Fibroblast of pulmonary artery (primary cell): ENCODE results near the gene CHD2.

Experiments used
- DNase-seq: peaks from one replicate; pipeline ENCODE4 v3.0.0-alpha.2; 2010; ENCODE audit warnings: low read depth
- H3K4me3 ChIP-seq: replicated peaks from 2 replicates; pipeline ENCODE4 v1.5.1; 2011; ENCODE audit warnings: low read depth, mild to moderate bottlenecking, control low read depth, low read length, moderate library complexity
- TF ChIP-seq, protein P1 (sequence below): IDR thresholded peaks from 2 replicates; pipeline ENCODE4 v1.5.1; 2011; ENCODE audit warnings: mild to moderate bottlenecking, control low read depth, low read length, inconsistent platforms; ENCODE audit errors: missing control alignments

The CHD2 gene

DNA sequence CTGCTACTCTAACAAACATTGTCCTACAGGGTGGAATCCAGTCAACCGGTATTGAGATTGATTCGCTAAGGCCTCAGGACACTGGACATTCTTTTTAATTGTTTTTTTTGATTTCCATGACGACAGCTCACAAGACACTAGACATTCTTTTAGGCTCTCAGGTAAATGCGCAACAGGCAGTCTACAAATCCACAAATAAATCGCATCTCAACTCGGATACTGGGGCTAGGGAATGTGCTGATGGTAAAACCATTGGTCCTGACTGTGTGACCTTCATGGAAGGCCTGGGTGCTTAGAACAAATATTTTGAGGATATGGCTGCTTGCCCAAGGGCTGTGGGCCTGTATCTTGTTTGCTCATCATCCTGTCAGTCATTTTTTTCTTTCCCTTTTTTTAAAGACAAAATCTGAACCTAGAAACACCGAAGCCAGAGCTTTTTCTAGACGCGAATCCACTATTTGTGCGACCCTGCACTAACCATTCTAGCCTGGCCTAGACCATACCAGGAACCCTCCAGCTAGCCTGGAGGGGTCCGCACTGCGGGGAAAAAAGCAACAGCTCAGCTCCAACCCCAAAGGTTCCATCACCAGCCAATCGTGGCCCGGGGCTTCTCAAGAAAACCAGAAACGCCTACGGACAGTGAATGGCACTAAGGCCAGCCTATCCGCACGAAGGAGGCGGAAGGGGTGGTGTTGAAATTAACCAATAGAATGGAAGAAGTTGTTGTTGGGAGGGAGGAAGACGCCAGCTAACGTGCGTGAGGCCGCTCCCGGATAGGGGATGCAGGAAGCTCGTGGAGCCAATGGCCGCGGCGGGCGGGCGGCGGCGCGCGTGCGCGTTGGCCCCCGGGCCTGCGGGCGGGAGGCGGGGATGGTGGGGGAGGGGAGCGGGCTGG is 18.1 kb upstream of the CHD2 start:
- peak overlapping the region; percentile 49 for H3K4me3 ChIP-seq
- TF ChIP-seq, protein P1, sequence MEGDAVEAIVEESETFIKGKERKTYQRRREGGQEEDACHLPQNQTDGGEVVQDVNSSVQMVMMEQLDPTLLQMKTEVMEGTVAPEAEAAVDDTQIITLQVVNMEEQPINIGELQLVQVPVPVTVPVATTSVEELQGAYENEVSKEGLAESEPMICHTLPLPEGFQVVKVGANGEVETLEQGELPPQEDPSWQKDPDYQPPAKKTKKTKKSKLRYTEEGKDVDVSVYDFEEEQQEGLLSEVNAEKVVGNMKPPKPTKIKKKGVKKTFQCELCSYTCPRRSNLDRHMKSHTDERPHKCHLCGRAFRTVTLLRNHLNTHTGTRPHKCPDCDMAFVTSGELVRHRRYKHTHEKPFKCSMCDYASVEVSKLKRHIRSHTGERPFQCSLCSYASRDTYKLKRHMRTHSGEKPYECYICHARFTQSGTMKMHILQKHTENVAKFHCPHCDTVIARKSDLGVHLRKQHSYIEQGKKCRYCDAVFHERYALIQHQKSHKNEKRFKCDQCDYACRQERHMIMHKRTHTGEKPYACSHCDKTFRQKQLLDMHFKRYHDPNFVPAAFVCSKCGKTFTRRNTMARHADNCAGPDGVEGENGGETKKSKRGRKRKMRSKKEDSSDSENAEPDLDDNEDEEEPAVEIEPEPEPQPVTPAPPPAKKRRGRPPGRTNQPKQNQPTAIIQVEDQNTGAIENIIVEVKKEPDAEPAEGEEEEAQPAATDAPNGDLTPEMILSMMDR = no peak
- peak; percentile 100 for DNase-seq

DNA sequence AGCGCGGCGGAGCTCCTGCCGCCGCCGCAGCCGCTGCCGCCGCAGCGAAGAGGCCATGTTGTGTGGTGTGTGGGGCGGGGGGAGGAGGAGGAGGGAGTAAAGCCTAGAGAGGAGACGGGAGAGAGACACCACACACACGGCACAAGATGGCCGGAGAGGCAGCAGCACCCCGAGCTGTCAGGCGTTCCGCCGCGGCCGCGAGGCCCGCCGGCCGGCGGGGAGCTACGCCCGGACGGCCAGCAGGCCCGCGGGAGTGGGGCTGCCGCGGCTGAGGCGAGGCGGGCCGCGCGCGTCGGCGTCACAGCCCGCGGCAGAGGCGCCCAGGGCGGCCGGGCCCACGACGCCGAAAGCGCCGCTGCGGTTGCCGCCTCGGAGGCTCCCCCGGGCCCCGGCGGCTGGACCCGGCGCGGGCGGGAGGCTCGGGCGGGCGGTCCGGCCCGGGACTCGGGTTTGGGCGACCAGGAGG is 17.4 kb upstream of the CHD2 start:
- peak overlapping the region; percentile 81 for H3K4me3 ChIP-seq
- TF ChIP-seq, protein P1 = no peak
- no peak for DNase-seq

DNA sequence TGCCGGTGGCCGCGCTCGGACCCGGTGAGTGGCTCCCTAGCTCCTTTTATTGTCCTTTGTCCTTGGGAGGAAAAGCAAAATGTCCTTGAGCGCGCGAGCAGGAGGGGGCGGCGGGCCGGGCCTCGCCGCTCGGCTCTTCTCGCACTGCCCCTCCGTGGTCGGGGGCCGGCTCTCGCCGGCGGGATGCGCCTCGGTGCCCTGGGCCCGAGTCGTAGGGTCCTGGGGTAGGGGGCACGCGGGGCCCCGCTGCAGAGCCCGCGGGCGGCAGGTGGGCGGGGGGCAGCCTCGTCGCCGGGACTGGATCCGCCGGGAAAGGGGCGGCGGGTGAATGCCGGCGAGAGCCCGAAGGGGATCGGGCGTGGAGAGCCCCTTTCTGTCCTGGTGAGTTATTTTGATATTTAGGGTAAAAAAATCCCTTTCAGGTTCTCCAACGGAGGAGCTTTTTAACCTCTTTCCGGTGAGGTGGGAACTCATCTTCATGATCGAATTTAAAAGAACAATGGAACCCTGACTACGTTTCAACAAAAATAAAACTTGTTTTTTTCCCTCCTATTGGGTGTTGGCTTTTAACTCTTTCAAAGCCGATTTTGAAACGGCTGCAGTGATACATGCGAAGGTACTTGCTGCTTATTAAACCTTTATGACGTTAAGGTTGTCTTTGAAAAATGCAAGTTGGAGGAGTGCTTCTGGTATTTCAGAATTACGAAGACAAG is 16.8 kb upstream of the CHD2 start:
- peak; percentile 64 for DNase-seq
- TF ChIP-seq, protein P1 = no peak
- H3K4me3 ChIP-seq = peak overlapping the region; percentile 81

DNA sequence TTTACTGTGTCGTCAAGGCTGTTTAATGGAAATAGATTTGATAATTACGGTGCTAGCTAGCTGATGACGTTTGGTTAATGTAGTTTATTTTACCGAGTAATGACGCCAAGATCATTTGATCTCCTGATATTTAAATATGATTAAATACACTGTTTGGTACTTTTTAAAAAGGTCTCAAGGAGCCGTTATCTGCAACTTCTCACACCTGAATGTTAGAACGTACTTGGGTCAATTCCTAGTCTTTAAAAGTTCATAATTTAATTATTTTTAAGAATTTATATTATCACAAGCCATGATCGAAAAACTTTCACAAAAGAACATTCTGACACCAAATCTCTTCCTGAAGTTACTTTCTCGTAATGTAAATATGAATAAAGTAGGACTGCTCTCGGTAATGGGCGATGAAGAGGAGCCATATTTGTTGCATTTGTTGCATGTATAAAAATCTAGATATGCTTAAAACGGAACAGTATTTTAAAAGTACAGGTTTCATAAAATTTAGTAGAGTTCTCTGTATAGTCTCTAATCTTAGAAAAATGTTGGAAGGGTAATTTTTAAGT is 16.2 kb upstream of the CHD2 start:
- DNase-seq = no peak
- TF ChIP-seq, protein P1 = no peak
- peak overlapping the region; percentile 81 for H3K4me3 ChIP-seq

- peak overlapping the region; percentile 81 for H3K4me3 ChIP-seq
- no peak for DNase-seq
- TF ChIP-seq, protein P1 = no peak
Measured at GRCh38 chr15:92884436-92885223, 15.5 kb upstream of the CHD2 start.
